ENCODE data around the gene SLC43A2.

The SLC43A2 gene

DNA sequence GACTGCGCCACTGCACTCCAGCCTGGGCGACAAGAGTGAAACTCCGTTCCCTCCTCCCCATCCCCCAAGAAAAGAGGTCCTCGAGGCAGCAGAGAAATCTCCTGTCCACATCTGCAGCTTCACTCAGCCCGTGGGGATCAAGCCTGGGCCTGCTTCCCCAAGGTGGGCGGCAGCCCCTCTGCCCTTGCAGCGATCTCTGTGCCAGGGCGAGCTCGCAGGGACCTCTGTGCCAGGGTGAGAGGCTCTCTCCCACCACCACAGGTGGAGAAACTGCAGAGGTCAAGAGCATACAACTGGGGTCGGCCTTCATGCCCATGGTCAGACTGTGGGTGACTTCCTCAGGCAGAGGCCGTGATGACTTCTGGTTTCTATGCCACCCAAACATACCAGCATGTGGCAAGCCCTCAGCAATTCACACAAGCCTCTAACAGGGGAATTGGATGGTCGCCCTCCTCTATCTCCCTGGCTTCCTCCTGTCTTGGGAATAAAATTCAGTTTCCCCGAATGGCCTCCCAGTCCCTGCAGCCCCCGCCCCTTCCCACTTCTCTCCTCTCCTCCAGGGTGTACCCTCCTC is 5.5 kb downstream of the SLC43A2 start:
- no peak for DNase-seq (ENCODE audit: low read depth)

DNA sequence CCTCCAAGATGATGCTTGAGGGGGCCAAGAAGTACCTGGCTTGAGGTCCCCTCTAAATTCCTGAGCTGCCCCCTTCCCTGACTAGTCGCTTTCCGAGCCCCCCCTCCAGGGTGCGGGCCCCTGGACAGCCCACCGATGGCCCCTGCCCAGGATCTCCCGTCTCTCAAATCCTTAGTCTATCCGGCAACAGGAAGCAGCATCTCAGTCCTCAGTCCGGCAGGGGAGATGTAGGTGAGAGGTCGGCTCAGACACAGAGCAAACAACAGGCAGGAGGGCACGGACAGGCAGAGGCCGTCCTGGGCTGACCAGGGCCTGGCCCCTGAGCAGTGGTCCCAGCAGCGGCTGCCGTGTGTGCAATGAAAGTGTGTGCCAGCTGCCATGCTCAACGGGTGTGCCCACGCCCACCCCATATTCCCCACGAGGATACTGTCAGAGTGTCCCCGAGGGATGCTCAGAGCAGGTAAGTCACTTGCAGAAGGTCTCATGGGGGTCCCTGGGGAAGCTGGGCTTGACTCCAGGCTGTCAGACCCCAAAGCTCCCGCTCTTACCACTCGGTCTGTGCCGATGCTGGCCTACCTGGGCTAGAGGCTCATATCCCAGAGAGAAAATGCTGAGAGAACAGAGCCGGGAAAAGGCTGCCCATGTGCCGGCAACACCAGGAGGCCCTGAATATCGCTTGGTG is 7.2 kb downstream of the SLC43A2 start:
- no peak for DNase-seq (ENCODE audit: low read depth)

DNA sequence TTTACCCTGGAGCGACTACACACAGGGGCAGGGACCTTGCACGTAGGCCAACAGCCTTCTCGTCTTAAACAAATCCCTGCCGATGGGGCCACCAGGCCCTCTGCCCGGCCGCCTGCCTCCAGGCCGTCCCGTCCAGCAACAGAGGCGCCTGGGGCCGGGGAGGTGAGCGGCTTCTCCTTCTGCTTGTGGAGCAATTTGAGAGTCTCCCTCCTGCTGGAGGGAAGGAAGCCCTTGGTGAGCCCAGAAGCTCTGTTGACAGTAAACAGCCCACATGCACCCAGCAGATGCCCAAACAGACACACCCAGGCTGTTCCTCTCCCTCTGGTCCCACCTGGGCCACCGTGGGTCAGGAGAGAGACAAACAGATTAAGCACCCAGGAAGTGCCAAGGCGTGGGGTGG is 8.1 kb downstream of the SLC43A2 start:
- no peak for DNase-seq (ENCODE audit: low read depth)

DNA sequence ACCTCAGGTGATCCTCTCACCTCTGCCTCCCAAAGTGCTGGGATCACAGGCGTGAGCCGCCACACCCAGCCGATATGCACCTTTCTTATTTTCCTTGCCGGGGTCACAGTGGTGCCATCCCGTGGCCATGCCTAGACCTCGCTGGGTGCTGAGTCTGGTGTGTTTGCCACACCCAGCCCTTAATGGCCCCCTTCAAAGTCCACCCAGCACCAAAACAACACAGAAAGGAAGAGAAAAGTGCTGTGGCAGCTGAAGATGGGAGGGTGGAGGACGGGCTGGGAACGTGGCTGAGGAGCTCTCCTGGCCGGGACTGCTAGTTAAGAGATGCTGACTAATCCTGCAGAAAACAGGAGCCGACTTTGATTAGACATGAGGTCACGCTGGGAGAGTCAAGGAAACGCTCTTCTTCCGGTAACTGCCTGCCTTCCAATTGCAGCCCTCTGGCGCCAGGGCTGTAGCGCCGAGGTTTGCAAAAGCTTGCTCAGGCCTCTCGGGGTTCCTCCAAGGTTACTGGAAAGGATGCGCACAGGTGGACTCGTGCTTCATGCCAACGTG is 10.9 kb downstream of the SLC43A2 start:
- DNase-seq (ENCODE audit: low read depth), result no peak

DNA sequence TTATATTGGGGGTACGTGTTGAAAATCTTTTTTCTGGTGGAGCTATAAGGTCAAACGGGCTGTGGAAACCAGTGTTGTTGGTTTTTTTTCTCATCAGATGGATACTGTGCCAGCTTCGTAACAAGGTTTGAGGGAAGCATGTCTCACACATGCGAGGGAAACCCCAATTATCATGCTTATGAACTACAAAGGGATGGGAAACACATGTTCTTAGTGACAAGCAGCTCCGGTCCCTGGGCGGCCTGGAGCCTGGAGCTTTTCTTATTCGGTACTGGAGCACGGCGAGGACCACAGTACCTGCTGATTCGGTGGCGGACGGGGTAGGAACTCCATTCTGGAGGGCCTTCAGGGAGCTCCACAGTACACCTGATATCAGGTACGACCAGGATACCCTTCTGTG is 12.5 kb downstream of the SLC43A2 start:
- DNase-seq (ENCODE audit: low read depth), result no peak

DNA sequence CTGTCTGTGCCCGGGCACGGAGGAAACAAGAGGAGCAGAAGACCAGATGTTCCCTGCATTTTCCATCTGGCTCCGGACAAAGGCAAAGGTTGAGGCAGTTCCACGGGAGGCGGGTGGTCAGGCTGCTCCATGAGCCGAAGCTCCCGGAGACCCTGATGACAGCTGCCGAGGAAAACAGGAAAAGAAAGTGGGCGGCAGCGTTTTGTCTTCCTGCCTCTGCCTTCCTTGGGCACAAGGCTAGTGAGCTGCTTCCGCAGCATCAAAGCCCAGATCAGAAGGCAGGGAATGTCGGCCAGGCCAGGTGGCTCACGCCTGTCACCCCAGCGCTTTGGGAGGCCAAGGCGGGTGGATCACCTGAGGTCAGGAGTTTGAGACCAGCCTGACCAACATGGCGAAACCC is 16.2 kb downstream of the SLC43A2 start:
- DNase-seq (ENCODE audit: low read depth), result no peak

DNA sequence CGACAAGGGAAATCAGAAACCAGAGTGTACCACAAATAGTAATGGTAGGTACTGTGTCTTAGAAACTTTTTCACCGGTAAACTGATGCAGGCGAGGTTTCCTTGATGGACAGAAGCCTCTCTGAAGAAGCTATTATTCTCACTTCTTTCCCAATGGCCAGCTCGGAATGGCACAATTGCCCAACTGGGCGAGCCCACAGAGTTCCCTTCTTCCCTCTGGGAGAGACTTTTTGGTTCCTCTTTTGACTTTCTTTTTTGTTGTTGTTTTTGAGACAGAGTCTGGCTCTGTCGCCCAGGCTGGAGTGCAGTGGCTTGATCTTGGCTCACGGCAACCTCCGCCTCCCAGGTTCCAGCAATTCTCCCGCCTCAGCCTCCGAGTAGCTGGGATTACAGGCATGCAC is 16.9 kb downstream of the SLC43A2 start:
- DNase-seq (ENCODE audit: low read depth), result no peak

DNA sequence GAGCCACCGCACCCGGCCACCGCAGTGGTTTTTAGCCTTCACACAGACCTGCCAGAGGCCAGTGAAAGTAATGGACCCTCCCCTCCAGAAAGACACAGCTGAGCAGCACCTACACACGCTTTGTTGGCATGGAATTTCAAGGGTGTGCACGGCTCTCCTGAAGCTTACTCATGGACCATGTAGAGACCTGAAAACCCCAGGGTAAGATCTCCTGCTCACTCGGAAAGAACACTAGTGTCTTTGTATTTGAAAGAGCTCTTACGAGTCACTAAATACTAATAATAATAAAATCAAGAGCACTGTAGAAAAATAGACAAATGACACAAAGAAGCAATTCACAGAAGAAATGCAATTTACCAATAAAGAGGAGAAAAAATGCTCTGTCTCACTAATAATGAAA is 20.0 kb downstream of the SLC43A2 start:
- no peak for DNase-seq (ENCODE audit: low read depth)

DNA sequence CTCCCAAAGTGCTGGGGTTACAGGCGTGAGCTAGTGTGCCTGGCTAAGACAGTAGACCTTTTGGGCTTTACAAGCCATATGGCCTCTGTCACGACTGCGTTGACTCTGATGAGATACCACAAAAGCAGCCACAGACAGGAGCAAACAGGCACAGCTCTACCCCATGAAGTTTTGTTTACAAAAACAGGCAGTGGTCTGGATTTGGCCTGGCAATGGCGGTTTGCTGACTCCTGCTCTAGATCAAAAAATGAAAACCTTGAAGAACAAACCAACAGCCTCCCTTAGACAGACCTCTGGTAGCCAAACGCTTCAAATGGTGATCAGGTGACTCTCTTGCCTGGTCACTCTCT is 20.7 kb downstream of the SLC43A2 start:
- DNase-seq (ENCODE audit: low read depth), result no peak

DNA sequence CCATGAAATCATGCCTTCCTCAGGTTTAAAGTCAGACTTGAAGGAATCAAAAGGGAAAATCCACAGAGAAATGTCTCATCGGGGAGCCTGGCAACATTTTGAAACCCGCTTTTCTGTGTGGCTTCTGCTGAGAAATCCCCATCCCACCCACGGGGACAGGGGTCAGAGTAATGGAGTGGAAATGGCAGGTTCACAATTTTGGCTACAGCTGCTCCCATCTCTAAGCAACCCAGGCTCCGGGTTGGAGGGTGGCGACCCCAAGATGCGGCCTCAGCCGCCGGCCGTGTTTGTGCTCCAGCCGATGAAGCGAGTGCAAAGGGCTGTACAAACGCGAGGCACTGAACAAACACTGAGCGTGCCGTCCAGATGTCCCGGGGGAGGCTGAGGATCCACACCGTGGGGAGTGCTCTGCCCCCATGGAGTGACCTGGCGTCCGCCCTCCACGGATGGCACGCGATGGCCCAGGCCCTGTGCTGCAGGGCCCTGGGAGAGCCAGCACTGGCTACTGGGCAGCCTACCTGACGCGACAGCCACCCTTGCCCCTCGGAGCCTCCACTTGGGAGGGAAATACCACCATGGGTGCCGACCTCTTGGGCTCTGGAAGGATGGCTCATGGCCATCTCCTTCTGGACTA is 22.2 kb downstream of the SLC43A2 start:
- no peak for DNase-seq (ENCODE audit: low read depth)

DNA sequence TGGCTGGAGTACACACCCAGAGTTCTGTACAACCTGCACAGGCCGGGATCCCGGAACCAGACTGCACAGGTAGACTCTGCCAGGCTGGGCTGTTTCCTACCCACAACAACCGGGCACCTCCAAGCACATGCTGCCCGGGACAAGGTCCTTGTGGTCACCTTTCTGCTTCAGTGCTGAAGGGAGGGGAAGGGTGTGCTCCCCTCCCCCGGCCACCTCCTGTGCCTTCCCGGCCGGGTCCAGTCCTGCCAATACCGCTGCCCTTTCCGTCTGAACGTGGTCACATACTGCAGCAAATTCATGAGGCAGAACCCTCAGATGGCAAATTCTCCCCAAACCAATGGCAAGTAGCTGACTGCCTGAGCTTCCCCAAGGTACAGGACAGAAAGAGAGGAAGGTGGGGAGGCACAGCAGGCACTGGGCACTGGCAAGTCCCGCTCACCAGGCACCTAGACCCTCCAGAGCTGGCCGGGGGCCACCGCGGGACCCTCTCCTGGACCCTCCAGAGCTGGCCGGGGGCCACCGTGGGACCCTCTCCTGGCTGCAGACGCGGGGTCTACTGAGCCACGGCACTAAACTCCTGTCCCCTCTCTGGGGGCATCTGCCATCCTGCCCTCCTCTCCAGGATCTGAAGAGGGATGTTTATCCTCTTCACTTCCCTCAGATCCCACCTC is 22.8 kb downstream of the SLC43A2 start:
- no peak for DNase-seq (ENCODE audit: low read depth)

DNA sequence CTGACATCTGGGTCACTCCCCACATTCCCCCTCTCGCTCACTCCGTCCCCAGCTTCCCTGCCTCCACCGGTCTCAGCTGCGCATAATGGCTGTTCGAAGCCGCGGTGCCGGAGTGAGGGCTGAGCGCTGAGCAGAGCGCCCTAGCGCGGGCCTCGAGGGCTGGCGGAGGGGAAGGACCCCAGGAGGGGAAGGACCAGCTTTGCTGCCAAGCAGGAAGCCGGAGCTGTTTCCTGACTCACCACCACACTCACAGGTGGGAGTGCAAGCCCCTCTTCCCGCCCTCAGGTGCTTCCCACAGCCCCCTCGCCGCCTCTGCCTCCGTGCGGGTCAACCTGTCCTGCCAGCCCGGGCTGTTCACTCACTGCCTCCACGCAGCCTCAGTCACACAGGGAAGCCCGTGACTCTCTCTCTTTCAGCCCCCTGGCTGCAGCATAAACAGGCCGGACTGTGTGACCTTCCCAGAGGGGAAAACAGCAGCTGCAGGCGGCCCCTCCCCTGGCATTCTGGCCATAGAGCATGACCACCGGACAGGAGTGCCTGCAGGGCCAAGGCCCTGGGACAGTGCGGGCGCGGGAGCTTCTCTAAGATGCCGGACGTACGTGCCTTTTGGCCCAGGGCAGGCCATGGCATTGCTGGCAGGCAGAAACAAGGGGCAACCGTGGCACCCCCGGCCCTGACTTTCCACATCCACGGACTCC is 23.7 kb downstream of the SLC43A2 start:
- DNase-seq (ENCODE audit: low read depth), result no peak

DNA sequence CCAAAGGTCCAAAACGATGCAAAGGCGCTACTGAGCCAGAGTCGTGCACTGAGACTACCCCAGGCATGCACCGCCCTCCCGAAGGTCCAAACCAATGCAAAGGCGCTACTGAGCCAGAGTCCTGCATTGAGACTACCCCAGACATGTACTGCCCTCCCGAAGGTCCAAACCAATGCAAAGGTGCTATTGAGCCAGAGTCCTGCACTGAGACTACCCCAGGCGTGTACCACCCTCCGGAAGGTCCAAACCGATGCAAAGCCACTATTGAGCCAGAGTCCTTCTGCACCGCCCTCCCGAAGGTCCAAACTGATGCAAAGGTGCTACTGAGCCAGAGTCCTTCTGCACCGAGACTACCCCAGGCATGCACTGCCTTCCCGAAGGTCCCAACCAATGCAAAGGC is 27.1 kb downstream of the SLC43A2 start:
- DNase-seq (ENCODE audit: low read depth), result no peak

DNA sequence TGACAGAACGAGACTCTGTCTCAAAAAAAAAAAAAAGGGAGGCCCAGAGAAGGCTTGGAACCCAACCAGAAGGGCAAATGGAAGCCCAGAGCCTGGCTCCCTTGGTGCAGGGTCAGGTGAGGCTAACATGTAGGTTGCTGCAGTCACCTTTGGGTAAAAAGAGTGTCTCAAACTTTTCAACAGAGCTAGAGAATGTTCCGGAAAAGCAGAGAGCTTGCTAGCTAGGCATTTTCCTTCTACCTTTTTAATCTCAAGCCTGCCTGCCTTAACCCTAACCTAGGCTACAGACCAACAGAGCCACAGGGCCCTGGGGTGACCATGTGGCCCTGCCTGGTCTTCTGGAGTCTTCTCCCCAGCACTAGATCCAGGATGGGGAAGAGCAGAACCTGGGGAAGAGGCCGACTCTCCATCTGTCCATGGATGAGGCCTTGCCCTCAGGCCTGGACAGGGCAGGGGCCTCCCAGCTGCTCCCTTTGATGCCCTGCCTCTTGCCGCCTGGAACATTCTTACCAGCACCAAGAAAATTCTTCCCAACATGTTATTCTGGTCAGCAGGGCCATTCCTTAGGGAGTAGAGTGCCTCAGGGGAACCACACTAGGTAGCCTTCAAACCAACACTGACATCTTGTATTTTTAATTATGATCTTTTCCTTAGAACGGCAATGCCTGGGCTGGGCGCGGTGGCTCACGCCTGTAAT is 30.1 kb downstream of the SLC43A2 start:
- DNase-seq (ENCODE audit: low read depth), result no peak

DNA sequence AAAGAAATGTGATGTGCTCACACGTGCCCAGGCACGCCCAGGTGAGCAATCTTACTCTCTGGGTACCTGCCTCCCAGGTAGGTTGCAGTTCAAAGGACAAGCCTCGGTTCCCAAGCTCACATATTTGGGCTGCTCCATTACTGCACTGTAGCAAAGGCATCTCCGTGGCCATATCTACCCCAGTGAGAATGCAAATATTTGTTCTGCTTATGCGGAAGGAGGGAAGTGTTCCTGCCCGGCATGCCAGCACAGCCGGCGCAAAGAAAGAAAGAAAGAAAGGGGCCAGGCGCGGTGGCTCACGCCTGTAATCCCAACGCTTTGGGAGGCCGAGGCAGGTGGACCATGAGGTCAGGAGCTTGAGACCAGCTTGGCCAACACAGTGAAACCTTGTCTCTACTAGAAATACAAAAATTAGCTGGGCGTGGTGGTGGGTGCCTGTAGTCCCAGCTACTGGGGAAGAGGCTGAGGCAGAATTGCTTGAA is 30.7 kb downstream of the SLC43A2 start:
- no peak for DNase-seq (ENCODE audit: low read depth)

DNA sequence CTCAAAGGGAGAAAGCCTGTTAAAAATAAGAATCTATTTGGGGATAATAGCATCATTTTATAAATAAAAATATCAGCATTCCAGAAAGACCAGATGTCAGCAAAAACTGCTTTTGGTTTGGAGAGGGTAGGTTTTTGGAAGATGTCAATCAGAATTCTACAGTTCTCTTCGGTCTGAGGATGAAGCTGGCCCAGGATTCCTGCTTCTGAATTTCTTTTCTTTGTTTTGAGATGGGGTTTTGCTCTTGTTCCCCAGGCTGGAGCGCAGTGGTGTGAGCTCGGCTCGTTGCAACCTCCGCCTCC is 35.1 kb downstream of the SLC43A2 start:
- no peak for DNase-seq (ENCODE audit: low read depth)

DNA sequence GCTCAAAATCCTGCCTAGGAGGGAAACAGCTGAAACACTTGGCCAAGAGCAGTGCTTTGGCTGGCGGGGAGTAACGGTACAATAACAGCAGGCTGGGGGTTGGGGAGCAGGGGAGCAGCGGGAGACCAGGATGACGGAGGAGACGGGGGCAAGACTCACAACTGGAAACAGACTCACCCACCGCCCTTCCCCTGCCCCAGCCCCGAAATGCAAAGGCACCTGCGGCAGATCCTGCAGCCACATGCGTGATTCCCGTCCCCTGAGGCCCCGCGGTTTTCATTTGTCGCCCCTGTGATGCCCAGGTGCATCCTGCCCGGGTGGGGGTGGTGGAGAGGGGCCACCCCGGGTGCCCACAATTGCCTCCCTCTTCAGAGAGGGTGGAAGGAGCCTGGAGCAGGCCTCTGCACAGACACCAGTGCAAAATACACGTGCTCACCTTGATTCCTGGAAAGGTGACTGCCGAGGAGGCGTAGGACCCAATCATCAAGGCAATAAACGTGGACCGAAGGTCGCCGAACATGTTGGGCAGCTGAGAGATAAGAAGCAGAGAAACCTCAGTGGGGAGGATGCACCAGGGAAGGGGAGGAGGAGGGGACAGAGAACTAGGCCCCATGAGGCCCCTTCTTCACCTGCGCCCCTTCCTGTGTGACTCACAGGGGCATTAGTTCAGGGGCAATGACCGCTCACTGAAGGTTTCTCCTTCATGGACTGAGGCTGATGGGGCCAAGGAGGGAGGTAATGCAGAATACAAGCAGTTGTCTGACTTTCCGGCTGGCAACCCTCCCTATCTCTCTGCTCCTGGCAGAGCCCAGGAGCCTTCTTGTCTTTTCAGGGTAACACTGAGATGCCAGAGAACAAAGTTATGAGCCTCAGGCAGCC is 35.6 kb downstream of the SLC43A2 start:
- no peak for DNase-seq (ENCODE audit: low read depth)

DNA sequence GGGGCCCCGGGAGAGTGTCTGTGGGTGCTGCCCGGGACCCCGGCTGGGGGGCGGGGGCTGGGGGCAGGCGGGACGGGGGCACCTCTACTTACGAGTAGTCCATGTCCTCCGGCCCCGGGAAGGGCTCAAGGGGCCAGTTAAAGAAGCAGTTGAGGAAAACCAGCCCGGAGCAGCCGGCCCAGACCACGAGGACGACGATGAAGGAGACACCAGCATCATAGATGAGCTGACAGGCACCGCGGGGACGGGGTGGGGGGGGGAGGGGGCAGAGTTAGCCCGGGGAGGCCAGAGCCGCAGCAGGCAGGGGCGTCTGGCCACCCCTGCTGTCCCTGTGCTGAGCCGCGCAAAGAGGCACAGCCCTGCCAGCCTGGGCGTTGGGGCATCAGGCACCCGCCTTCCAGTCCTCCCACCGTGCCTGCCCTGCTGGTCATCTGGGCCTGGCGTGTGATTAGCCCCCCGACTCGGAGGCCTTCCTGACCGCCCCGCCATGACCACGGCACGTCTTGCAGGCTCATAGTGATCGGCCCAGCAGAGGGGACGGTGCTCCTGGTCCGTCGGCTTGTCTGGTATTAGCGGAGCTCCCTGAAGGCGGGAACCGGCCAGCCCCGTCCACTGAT is 37.1 kb downstream of the SLC43A2 start:
- no peak for DNase-seq (ENCODE audit: low read depth)

DNA sequence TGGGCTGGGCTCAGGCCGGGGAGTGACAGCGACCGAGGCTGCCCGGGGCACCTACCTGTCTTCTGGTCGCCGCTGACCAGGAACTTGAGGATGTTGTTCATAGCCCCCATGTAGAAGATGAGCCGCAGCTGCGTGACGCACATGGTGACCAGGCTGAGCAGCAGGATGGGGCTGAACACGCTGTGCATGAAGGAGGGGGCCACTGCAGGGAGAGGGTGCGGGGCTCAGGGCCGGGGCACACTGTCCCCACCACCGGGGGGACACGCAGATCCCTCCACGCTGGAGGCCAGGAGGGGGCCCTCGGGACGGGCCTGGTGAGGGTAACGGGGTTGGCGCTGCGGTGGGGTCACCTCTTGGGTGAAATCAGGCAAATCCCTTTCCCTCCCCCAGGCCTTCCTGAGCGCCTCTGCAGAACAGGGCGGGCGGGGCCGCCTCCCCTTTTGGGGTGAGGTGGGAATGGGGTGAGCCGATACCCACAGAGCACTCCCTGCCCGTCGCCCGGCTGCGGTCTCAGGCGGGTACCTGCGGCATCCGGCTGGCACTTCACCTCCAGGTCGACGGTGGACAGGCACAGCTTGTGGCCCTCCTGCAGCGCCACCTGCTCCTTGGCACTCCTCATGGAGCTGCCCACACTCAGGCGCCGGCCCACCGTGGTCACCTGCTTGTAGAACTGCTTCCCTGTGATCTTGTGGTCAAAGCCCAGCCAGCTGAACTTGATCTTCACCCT is 37.7 kb downstream of the SLC43A2 start:
- DNase-seq (ENCODE audit: low read depth), result no peak
